ENCODE results near the gene DNAJC27.
"Not testable (repeated sequence)": the region's sequence is repeated elsewhere in the genome, so short reads cannot be mapped to it uniquely, and the experiment has no call there.

DNAJC27 gene

DNA sequence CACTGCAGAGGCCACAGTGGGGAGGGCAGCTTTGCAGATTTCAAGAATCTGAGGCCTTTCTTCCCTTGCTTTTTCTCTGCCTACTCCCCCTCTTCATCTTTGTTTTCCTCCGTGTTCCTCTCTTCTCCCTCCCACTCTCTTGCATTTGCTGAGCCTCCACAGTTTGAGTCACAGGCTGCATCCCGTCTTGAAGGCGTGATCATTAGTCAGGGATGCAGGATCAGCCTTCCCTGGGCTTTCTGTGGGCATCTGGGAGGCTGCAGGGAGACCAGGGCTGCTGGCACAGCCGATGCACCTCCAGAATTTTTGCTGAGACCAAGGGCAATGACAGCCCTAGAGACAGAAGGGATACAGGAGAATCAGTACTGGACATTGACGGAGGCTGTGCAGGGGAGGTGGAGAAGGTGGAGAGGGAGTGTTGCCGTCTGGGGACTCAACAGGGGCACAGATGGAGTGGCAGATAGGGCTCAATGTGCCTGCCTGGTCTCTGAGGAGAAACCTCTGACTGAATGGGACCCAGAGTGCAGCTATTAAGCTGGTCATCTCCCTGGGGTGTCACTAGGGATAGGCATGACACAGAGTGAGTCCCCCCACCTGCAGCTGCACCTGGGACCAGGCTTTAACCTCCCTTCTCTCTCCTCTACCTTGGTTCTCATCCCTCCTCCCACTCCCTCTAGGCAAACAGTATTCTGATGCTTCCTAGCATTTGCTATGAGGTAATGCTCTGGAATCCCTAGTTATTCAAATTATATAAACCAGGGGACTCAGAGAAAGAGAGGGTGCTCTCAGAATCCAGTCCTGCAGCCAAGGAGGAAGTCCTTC lies 29.0 kb upstream of the DNAJC27 start:
- FAIRE-seq (no peak), DNase-seq (ENCODE audit: insufficient read length, low spot score) (no peak)
- no peak for TF ChIP-seq CTCF (IDR thresholded peaks at IDR 0.05; ENCODE audit: insufficient read depth, missing control alignments)

DNA sequence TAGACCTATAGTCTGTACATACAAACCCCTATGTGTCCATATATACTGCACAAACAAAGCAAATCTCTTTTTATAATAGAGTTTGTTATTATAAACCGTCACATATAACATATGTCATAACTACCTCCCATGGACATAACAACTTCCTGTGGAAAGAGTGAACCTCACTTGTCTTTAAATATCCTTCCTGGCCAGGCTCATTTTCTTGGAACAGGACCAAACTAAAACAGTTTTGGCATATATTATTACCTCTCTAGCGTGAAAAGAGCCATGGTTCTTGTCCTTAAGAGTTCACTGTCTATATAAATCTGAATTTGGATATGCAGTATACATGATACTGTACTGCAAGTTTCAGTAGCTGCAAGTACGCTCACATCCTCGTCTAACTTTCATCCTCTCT lies 28.3 kb upstream of the DNAJC27 start:
- no peak for DNase-seq (ENCODE audit: insufficient read length, low spot score)
- FAIRE-seq, result no peak
- TF ChIP-seq CTCF (IDR thresholded peaks at IDR 0.05; ENCODE audit: insufficient read depth, missing control alignments), result no peak

DNA sequence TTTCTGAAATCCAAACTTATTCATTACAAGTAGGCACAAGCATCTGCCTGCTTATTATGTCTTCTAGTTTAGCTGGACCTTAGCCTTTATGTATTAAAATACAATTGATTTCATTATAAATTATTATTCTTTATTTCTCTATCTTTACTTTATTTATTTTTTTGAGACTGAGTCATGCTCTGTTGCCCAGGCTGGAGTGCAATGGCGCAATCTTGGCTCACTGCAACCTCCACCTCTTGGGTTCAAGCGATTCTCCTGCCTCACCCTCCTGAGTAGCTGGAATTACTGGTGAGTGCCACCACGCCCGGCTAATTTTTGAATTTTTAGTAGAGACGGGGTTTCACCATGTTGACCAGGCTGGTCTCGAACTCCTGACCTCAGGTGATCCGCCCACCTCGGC lies 27.3 kb upstream of the DNAJC27 start:
- DNase-seq (ENCODE audit: insufficient read length, low spot score); FAIRE-seq: not testable (repeated sequence)

- no peak for TF ChIP-seq CTCF (IDR thresholded peaks at IDR 0.05; ENCODE audit: insufficient read depth, missing control alignments)
- DNase-seq (ENCODE audit: insufficient read length, low spot score) (no peak), FAIRE-seq (no peak)
Observed at GRCh38 chr2:24994146-24994724, 22.5 kb upstream of the DNAJC27 start.

- FAIRE-seq, result no peak
- DNase-seq (ENCODE audit: insufficient read length, low spot score), result no peak
- TF ChIP-seq CTCF (IDR thresholded peaks at IDR 0.05; ENCODE audit: insufficient read depth, missing control alignments), result no peak
Observed at GRCh38 chr2:24993406-24994145, 21.8 kb upstream of the DNAJC27 start.

DNA sequence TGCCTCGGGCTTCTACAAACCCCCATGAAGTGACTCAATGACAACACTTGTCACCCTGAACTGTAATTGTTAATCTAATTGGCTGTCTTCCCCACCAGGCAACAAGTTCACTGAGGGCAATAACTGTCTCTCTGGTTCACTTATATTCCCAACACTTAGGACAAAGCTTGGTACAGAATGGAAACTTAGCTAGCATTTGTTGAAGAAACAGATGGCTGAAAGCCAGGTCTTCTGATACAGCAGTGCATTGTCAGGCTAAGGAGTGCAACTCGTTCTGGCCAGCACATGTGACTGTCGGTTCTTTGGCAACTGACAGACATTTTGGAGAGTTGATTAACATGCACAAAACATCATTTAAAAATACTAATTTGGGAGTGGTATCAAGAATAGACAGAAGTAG lies 14.6 kb upstream of the DNAJC27 start:
- DNase-seq (ENCODE audit: insufficient read length, low spot score) (no peak), FAIRE-seq (no peak)
- no peak for TF ChIP-seq CTCF (IDR thresholded peaks at IDR 0.05; ENCODE audit: insufficient read depth, missing control alignments)

- no peak for TF ChIP-seq CTCF (IDR thresholded peaks at IDR 0.05; ENCODE audit: insufficient read depth, missing control alignments)
- DNase-seq (ENCODE audit: insufficient read length, low spot score) (no peak), FAIRE-seq (no peak)
Observed at GRCh38 chr2:24985511-24985910, 13.8 kb upstream of the DNAJC27 start.
